GM19035 (cell line): ENCODE results near the gene TMEM52B.
"Not testable (repeated sequence)": the region's sequence is repeated elsewhere in the genome, so short reads cannot be mapped to it uniquely, and the experiment has no call there.

Experiments used
- ATAC-seq: cut with Tn5 transposase; IDR thresholded peaks from one replicate; pipeline ENCODE4 v1.9.1; 2021; ENCODE audit not compliant: unreplicated experiment

The TMEM52B gene

DNA sequence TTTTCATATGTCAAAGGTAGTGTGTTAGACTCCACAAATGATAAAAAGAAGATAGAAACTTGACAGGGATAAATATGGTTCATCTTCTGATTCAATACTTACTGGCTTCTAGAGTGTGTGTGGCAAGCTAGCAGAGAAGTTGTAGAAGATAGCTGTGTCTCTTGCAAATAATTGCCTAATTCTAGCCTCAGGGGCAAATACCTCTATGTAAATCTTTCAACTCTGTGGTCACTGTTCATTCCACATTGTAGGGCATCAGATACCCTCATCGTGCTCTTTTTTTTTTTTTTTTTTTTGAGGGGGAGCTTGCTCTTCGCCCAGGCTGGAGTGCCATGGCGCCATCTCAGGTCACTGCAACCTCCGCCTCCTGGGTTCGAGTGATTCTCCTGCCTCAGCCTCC is 8.6 kb upstream of the TMEM52B start:
- no peak for ATAC-seq

DNA sequence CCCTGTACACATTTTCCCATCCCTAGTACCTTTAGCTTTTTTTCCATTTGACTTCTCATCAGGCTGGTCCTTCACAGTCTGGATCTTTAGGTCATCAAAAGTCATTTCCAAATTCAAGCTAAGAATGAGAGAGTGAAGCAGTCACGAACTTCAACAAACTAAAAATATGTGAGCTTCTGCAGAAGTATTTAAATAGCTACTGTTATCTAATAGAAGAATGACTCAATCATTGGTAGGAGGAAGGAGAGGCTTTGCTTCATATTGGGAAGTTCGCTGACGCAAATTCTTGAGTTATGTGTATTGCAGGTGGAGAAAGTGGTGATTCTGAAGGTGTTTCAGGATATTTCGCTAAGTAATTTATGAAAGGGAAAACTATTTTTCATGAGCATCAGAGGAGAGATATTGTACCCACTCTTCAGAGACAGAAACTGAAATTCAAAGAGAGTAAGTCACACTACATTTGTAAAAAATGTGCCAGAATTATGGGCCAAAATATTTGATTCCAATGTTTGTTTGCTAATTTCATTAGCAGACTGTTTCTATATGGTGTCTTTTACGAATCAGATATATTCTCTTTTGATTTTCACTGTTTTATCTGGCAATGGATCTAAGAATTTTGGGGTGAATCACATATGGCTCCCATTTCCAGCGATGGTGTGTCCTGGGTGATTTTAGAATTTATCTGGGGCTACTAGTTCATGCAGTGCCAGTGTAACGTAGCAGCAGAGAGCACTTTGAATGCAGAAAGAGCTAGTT is 6.7 kb upstream of the TMEM52B start, which contains the start of gene OLR1:
Gene OLR1 (minus strand): TSS at position 160 of the 756 bp plus-strand sequence. CDS start 55 bp downstream, at position 105.
- ATAC-seq = no peak

DNA sequence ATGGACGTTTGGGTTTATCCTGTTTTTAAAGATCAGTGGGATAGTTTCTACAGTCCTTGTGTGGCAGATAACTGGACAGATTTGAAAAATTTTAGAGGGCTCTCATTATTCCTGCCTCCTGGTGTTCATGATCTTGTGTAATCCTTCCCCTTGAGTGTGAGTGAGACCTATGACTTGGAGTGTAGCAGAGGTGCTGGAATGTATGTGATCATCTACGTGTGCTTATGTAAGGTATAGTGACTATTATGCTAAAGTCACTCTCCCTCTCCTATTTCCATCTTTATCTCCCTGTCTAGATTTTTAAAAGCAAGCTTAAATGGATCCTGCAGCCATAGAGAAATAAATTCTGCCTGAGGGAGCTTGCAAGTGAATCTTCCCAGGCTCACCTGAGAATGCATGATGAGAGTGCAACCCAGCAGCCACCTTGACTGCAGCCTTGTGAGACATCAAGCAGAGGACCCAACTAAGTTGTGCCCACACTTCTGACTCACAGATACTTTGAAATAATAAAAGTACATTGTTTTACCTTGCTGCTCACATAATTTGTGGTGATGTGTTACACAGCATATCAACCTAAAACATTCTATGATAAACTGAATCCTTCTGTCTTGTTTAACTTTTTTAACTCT is 3.7 kb upstream of the TMEM52B start:
- ATAC-seq = no peak

DNA sequence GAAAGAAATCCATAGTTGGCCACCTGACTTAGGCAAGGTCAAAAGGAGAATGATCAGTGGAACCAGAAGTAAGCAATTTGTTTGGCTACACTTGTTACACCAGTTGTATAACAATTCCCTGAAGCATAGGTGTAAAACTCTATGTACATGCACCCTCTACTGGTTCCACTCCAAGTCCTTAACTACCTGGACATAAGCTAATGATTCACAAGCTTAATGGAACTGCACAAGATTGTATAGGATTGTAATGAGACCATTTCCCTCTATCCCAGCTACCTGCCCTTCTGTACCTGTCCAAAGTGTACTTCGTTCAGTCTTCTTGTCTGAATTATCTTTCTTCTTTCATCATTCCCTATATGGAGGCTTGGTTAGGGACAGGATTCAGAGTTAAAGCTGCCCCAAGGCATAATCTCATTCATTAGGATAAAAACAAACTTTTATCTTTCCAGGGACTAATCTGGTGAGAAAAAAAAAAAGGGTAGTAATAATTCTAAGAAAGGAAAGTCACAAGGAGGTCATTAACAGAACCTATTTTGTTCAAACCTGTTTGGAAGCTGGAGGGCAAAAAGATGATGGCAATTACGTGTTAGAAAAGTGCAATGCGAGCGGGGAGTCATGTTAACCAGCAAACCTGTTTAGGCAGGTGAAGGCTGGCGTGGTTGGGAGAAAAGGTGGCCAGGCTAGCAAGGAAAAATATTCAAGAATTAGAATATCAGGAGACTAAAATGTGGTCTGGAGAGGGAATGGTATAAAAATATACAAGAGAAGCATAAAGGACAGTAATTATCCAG is 2.8 kb upstream of the TMEM52B start:
- no peak for ATAC-seq

DNA sequence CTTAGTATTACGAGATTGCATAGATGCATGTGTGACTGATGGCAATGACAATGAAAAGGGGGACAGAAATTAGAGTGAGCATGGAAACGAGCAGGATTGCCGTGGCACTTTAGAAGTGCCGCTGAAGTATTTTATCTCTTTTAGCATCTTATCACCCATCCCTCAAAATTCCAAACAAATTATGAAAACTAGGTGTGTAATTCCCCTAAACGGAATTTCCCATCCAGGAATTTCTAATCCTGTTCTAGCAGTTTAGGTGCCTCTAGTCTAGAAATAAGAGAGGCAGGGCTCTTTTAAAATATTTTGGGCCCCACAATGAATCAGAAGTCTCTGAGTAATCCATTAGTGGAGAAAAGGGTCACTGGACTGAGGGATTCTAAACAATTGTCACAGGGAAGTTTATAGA is 947 bp downstream of the TMEM52B start:
- no peak for ATAC-seq

DNA sequence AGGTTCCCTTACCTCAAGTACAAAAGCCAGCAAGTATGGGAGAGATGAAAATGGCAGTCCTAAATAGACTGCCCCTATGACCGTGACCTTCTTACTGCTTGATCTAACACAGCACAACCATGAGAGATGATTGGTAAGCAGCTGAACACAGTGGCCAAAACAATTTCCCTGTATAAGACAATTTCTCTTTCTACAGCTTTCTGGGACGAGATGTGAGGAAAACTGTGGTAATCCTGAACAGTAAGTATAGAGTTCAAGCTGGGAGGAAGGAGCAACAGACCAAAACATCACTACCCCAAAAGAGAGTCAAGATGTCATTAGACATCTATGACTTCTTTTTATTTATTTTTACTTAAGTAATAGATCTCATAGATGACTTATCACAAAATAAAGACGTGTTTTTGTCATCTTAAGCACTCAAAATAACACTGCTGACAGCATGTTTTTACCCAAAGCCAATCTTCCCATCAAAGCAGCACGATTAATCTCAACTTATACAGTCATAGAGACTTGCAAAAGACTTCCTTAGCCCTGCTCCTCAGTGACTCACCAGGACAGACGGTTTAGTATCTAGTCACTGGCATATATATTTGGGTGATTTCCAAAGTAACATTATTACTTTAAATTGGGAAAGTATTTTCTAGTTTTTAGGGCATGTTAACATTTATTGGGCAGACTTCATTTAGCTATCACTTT is 3.7 kb downstream of the TMEM52B start:
- no peak for ATAC-seq

DNA sequence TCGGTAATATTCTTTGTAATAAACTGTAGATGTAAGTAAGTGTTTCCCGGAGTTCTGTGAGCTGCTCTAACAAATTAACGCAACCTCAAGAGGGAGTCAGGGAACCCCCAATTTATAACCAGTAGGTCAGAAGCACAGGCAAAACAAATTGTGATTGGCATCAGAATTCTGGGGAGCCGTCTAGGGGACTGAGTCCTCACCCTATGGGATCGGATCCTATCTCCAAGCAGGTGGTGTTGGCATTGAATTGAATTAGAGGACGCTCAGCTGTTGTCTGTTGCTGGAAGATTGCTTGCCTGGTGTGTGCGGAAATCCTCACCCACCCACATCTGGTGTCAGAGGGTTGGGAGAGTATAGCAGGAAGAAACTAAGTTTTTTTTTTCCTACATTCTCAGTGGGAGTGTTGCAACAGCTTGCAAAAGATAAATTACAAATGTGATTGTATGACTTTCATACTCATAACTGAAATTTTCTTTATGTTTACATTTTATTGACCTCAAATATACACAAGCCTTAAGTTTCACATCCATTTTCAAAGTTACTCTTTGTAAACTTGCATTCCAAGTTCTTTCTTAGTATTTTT is 5.5 kb downstream of the TMEM52B start:
- ATAC-seq = no peak

DNA sequence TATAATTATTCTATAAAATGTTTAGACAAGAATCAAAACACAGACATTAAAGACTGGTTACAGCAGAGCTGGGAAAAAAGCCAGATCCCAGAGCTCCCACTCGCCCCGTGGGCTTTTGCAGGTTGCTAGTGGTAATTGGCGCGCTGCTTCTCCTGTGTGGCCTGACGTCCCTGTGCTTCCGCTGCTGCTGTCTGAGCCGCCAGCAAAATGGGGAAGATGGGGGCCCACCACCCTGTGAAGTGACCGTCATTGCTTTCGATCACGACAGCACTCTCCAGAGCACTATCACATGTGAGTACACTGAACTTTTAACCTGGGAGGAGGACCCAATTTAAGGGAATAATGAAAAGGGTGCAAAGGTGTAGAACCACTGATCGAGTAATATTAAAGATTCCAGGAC is 7.5 kb downstream of the TMEM52B start:
- no peak for ATAC-seq

DNA sequence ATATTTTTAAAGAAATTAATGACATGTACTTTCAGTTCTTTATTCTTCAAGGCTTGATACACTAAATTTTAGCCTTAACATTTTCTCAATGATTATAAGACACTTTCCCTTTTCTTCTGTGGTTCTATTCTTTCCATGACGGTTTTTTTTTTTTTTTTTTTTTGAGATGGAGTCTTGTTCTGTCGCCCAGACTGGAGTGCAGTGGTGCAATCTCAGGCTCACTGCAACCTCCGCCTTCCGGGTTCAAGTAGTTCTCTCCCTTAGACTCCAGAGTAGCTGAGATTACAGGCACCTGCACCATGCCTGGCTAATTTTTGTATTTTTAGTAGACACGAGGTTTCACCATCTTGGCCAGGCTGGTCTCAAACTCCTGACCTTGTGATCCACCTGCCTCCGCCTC is 8.1 kb downstream of the TMEM52B start:
- not testable (repeated sequence) for ATAC-seq

DNA sequence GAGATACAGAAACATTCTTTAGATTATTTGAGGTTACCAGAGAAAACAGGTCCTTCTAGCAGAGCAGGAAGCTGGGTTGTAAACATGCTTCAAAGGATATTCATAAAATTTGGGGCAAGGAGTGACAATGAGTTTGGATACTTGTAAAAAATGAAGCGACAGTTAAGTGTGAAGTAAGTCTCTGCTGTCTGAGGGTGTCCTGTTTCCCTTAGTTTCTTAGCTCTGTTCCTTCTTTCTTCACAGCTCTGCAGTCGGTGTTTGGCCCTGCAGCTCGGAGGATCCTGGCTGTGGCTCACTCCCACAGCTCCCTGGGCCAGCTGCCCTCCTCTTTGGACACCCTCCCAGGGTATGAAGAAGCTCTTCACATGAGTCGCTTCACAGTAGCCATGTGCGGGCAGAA is 10.8 kb downstream of the TMEM52B start:
- no peak for ATAC-seq

DNA sequence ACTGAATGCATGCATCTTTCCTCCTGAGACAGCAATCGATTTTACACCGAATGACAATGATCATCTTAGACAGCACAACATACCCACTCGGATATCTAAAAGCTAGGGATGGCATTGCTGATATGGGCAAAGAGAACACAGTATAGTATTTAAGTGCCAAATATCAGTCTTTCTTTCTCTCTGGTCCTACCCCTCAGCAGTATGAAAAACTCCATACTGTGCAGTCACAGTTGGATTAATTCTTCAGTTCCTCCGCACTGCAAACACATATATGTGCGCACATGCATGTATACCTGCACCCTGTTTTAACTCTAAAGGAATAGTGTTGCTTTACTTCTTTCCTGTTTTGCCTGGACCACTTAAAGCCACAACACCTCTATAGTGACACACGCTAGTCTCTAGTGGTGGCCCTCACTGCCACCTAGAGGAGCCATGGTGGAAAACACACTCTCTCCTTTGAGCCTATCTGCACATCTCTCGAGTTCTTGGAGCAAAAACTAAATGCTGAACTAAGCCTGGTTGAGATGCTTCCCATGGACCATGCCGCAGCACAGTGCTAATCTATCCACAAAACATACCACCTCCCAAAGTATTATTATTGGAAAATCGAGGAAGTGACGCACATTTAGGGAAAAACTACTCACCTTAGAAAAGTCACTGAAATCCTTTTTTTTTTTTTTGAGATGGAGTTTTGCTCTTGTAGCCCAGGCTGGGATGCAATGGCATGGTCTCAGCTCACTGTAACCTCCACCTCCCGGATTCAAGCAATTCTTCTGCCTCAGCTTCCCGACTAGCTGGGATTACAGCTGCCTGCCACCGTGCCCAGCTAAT is 11.9 kb downstream of the TMEM52B start:
- ATAC-seq = peak; percentile 94

DNA sequence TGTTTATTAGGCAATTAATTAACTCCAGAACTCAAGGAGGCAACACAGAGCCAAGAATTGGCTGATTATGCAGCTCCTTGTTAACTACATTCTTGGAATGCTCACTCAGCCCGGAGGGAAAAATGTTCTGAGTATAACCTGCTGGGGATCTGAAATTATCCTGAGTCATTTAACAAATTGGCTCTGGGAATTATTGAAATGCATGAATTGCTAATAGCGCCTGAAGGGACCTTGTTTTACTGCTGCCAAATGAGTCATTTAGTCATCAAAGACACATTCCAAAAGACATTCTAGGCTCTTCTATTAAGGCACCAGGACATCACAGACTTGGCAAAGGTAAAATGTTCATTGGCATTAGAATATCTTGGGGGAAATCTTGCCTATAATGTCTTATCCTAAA is 13.0 kb downstream of the TMEM52B start:
- ATAC-seq = no peak

DNA sequence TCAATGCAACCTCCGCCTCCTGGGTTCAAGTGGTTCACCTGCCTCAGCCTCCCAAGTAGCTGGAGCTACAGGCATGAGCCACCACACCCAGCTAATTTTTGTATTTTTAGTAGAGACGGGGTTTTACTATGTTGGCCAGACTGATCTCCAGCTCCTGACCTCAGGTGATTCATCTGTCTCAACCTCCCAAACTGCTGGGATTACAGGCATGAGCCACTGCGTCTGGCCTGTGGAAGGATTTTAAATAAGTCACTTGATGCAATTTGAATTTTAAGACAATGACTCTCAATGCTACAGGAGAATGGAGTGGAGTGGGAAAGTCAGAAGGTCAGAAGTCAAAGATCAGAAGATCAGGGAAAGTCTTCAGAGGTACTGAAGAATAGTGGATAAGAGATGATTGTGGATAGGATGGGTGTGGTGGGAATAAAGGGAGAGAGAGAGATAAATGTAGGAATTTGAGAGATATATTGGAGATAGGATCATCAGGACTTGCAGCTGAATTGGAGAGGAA is 15.4 kb downstream of the TMEM52B start:
- ATAC-seq = no peak

DNA sequence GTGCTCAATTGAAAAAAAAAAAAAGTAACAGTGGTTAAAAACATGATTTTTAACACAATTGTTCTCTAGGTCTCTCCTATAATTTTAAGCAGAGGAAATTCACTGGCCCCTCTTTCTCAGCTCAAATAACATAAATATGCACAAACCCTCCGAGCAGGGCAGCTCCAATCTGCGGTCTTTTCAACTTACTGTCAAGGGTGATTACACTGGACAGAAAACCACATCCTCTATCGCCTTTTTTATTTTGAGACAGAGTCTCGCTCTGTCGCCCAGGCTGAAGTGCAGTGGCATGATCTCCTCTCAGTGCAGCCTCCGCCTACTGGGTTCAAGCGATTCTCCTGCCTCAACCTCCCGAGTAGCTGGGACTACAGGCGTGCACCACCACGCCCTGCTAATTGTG is 17.4 kb downstream of the TMEM52B start:
- ATAC-seq = peak; percentile 98

DNA sequence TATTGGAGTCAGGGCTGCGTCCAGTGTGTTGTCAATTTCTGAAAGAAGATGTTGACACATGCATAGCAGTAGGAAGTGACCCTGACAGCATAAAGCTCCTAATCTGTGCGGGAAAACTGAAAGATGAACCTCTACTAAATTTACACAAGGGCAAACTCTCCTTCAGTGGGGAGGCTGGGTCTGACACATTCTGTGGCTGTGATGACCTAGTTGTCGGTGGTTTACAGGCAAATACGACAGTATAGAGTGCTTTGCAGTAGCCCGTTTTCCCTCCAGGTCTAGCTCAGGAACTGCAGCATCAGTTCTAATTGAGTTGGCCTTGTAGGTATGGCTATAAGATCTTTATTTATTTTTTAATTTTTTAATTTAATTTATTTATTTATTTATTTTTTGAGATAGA is 19.0 kb downstream of the TMEM52B start:
- ATAC-seq = no peak

DNA sequence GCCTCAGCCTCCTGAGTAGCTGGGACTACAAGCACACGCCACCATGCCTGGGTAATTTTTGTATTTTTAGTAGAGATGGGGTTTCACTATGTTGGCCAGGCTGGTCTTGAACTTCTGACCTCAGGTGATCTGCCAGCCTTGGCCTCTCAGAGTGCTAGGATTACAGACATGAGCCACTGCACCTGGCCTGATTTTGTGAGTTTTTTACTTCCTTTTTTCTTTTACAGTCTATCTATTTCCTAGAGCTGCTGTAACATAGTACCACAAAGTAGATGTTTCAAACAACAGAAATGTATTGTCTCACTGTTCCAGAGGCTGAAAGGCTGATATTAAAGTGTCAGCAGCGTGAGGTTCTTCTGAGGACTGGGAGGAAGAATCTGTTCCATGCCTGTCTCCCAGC is 25.7 kb downstream of the TMEM52B start:
- ATAC-seq = not testable (repeated sequence)

DNA sequence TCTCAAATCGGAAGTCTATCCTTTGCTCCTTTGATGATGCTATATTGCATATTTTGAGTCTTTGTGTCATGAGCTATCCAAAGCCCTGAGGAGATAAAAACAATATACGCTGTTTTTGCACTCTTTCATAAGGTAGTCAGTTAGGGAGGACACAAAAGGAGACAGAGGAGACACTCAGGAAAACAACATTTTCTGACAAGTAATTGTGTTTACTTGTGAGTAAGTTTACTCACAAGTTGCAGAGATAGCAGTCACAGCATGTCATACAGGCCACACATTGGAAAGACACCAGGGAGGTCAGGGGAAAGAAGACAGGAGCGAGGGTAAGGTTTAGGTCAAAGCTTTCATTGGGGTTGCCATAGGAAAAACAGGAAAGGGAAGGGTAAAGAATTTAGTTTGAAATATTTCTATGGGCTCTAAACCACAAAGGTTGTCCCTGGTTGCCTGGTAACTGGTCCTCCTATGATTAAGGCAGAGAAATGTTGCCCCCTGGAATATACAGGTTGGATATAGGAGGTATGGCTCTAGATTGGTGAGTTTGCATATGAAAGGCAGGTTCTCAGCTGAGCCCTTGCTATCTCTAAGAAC is 26.5 kb downstream of the TMEM52B start:
- ATAC-seq = no peak

DNA sequence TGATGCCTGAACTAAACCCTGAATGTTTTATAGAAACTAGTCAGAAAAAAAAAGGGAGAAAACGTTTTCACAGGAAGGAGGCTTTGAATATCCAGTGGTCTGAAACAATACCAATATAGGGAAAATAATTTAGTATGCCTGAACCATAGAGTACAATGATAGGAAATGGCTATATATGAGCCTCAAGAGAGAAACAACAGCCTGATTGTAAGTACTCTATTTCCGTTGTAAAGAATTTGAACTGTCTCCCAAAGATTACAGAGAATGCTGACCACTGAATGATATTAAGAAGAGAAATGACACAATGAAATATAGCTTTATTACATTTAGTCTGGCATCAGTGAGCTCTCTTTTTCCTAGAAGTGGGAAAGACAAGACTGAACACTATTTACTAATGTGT is 28.3 kb downstream of the TMEM52B start:
- no peak for ATAC-seq

DNA sequence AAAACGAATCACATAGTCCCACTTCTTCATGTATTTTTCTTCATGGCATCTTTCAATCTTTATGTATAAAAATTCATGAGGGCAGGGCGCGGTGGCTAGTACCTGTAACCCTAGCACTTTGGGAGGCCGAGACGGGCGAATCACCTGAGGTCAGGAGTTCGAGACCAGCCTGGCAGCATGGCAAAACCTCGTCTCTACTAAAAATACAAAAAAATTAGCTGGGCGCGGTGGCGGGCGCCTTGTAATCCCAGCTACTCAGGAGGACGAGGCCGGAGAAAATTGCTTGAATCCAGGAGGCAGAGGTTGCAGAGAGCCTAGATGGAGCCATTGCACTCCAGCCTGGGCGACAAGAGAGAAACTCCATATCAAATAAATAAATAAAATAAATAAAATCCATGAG is 31.4 kb downstream of the TMEM52B start:
- ATAC-seq = no peak
